Head of caudate nucleus (tissue), 42 donors: ENCODE measurements around the gene SMG7.

ENCODE experiments used
- DNase-seq, 42 donors: peaks; one replicate each; pipeline versions ENCODE4 v3.0.0 to v3.0.0-alpha.2; 2020 to 2021; ENCODE audit warnings: mixed read lengths in 7 of 42
- intact Hi-C: fragments of 100-400 bp; cut with DNase I; formaldehyde crosslinking; loops from one replicate; pipeline ENCODE4 v1.15.0; 2022

The SMG7 gene

DNA sequence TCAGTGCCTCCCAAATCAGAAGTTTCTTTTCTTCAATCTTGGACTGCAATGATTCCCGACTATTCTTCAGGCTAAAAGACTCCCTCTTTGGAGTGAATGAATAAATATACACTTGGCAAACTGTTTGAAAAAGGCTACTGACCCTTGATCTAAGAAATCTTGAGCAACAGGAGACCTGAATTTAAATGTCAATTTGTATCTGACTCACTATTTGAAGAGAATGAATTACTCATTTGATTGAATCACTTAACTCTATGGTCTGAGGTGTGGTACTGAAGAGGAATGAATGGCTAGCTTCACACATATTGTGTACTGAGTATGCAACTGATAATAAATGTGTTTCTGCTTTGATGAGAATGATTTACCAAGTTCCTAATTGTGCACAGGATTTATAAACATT, 4.6 kb upstream of the SMG7 start:
- DNase-seq = no peak
- intact Hi-C loops = no loop called here

DNA sequence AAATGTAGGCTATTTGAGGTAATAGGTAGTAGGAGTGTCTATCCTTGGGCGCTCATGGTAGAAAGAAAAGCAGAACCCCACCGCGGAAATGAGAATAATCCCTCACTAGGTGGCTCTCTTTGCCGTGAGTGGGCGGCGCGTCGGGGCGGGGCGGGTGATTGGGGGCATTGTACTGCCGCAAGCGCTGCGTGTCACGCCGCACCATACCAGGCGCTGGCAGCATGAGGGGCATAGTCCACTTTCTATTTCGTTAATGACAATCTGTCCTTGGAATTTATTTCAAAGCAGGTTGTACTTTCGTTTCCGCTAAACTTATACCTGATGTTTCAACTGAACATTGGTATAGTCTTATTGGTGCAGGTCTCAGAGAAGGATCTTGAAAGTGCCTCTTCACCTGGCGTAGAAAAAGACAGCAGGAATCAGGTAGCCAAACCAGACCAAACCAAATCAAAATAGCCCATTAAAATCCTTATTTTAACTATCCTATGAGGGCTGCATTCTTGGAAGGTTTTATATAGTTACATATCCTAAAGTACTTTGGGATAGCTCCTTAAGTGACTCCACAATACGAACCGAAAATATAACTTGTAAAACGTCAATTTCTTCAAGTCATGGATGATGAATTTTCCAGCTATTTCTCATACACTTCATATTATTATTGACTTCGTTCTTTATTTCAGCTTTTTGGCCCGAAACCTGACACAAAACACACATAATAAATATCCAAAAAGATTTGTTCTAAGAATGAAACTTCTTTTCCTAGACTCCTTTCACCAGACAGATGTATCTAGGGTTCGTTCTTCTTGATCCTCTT, 1.9 kb upstream of the SMG7 start:
- DNase-seq = peak; percentile 74 to 94 (median 89)
- intact Hi-C loops = loop anchor here (5.0 to 10.0 kb wide), 4 partner anchors 77 to 444 kb away; no protein-coding TSS in a partner anchor

GRCh38 chr1:183470961-183471742, 1.1 kb upstream of the SMG7 start:
- DNase-seq = peak; percentile 30 to 87 (median 71)
- intact Hi-C loops = loop anchor here (5.0 to 10.0 kb wide), 4 partner anchors 76 to 444 kb away; no protein-coding TSS in a partner anchor

DNA sequence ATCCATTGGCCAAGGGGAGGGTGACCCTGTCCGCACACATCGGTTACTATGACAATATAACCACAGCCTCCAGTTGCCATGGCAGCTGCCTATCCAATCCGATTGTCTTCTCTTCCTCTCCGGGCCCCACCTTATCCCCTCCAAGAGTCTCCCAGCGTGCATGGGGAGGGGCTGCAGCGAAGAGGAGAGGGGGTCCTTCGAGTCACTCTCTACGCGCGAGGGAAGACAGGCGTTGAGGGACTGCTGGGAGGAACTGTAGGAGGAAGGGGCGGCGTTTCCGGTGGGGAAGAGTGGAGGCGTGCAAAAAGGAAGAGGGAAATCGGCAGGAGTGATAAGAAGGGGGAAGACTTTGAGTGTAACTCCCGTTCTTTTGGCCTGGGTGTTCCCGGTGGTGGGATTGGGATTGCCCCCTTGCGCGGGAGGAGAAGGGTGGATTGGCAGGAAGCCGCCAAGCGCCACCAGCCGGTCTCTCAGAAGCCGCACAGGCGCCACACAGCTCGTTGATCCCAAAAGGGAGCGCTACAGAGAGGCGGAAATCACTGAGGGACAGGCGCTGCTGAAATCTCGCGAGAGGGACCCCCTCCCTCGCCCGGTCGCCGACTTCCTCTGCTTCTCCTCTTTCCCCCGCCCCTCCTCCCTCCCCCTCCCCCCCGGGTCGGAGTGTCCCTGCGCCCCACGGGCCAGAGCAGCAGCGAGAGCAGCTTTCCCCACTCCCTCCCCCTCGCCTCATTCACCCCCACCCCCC, 384 bp upstream of the SMG7 start:
- intact Hi-C loops = loop anchor here (5.0 to 10.0 kb wide), 4 partner anchors 75 to 443 kb away; no protein-coding TSS in a partner anchor
- DNase-seq = peak; percentile 94 to 99 (median 97)

DNA sequence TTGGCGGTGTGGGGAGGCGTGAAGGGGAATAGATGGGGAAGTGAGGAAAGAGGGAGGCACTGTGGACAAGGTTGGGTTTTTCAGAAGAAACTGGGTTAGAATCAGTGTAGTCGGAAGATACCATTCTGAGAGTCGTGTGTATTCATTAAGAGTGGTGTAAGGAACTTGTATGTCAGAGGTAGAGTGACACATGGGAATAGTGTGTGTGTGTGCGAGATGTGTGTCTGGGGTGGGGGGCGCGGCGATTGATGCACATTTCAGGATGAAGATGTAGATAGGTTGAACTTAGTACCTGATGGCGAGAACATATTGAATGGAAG, 878 bp downstream of the SMG7 start:
- intact Hi-C loops = loop anchor here (5.0 to 10.0 kb wide), 4 partner anchors 74 to 442 kb away; no protein-coding TSS in a partner anchor
- peak in 1 of 42 donors; percentile 7 for DNase-seq

GRCh38 chr1:183476081-183476480, 3.8 kb downstream of the SMG7 start:
- intact Hi-C loops = loop anchor here (10.0 kb wide), 1 partner anchor 439 kb away; no protein-coding TSS in a partner anchor
- no peak for DNase-seq

DNA sequence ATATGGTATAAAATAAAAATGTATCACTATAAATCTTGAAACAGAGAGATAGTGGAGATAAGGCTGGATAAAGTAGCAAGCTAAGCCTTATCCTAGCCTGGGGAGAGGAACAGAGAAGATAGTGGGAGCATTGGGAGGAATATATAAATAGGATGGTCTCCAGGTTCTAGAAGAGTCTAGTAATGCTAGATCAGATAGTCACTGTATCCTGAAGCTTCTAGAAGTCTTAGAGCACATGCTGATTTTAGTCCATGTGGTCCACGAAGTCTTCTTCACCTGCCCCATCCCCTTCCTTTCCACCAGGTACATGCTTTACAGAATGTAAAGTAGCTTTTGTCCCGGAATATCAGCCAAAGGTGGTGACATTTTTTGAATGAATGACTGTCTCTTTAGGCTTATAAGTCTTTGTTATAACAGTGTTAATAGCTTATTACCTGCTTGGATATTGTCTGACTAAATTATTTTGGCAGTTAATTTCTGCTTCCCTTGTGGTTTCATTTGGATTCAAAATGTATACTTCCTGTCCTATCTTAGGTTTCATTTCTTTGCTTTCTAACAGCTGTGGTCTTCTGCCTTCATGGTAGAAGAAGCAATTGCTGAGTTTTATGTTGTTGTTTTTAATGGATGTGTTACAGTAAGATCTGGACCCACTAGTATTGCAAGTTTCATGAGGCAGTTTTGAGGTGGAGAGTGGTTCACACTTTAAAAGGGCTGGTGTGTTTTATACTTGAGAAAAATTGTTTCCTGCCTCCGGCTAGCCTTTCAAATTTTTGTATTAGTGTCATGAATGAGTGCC, 5.9 kb downstream of the SMG7 start:
- intact Hi-C loops = loop anchor here (10.0 kb wide), 1 partner anchor 437 kb away; no protein-coding TSS in a partner anchor
- no peak for DNase-seq

DNA sequence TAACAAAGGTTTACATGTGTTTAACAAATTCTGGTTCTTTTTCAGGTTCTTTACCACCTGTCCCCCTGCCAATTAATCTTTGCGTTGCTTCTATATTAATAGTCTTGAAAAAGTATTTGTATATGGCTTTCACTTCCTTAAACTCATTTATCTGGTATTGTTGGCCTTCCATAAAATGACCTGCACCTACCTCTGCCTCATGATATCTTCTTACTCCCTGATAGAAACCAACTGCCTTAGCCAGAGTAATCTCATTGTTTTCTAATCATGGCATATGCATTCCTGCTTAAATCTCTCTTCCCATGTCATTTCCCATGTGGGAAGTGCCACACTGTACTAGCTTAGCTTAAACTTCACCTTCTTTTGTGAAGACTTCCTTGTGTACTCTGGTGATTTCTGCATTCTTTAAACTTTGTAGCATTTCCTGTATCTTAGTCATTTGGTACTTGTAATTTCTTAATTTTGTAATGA, 8.7 kb downstream of the SMG7 start:
- intact Hi-C loops = no loop called here
- DNase-seq = no peak

DNA sequence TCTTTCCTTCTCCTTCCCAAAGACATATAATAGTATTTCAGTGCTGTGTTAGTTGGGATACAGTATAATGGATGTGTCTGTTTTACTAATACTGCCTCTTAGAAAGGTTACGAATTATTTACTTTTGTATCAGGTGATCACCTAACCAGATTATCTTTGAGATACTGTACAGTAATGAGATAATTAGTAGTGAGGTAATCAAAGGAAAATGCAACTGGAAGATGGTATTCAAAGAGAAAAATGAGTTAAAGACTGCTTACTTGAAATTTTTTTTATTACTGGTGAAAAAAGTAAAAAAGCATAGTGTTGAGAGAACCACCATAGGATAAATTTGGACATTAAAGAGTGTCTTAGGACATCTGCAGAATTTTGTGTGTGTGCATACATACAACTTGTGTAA, 10.9 kb downstream of the SMG7 start:
- intact Hi-C loops = no loop called here

DNA sequence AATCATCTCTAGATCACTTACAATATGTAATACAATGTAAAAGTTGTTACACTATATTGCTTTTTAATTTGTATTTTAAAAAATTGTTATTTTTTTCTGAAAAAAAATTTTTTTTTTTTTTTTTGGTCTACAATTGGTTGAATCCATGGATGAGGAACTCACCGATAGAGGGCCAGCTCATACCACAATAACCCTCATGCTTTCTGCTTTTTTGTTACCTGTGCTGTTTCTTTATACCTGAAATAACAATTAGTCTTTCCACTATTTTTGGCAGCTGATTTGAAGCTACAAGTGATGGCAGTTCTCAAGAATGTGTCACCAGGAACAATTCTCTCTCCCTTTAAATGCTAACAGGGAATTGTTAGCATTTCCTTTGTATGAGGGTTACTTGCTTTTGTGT, 12.0 kb downstream of the SMG7 start:
- peak in 9 of 42 donors; percentile 3 to 53 (median 23) for DNase-seq
- intact Hi-C loops = no loop called here

More for the DNA sequence above, 10.9 kb downstream of the SMG7 start:
- DNase-seq = no peak

DNA sequence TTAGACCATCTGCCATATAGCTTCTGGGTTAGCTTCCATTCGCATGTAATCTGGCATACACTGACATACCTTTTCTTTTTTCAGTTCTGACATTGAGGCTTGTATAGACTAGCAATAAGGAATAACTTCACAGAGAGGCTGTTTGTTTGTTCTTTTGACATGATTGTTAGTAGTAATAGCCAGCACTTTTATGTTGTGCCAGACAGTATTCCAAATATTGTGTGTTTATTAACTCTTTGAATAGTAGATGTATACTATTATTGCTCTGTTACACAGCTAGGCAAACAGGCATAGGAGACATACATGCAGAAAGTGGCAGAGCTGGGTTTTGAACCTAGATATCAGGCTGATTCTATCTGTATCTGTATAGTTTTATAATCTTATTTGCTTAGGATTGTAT, 12.6 kb downstream of the SMG7 start:
- DNase-seq = no peak
- intact Hi-C loops = no loop called here

GRCh38 chr1:183487674-183488442, 15.6 kb downstream of the SMG7 start:
- DNase-seq = no peak
- intact Hi-C loops = no loop called here

- no peak for DNase-seq
- intact Hi-C loops = no loop called here
Observed at GRCh38 chr1:183490932-183491331, 18.6 kb downstream of the SMG7 start.

DNA sequence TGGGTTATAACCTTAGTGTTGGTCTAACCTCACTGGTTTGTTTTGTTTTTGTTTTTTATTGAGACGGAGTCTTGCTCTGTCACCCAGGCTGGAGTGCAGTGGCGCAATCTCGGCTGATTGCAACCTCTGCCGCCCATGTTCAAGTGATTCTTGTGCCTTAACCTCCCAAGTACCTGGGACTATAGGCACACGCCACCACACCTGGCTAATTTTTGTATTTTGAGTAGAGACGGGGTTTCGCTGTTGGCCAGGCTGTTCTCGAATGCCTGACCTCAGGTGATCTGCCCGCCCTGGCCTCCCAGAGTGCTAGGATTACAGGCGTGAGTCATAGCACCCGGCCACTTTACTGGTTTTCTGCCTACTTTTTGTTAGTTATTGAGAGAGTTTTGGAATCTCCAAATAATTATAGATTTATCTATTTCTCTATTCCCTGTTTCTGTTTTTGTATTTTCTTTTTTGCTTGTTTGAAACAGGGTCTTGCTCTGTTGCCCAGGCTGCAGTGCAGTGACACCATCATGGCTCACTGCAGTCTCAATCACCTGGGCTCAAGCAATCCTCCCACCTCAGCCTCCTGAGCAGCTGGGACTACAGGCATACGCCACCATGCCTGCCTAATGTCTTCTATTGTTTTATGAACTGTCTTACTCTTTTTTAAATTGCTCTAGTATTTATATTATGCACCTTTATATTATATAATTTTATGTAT, 21.4 kb downstream of the SMG7 start:
- DNase-seq = no peak
- intact Hi-C loops = no loop called here

DNA sequence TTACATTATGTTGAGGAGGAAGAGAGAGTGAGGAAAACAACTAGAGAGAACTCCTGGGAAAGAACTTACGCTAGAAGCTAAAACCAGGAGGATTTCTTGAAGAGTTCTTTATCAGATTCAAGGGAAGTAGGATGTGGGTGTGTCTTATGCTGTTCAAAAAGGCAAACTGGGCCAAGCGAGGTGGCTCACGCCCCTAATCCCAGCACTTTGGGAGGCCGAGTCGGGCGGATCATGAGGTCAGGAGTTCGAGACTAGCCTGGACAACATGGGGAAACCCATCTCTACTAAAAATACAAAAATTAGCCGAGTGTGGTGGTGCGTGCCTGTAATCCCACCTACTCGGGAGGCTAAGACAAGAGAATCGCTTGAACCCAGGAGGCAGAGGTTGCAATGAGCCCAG, 23.1 kb downstream of the SMG7 start:
- DNase-seq = no peak
- intact Hi-C loops = no loop called here

- intact Hi-C loops = no loop called here
- DNase-seq = no peak
Observed at GRCh38 chr1:183497218-183497617, 24.9 kb downstream of the SMG7 start.

DNA sequence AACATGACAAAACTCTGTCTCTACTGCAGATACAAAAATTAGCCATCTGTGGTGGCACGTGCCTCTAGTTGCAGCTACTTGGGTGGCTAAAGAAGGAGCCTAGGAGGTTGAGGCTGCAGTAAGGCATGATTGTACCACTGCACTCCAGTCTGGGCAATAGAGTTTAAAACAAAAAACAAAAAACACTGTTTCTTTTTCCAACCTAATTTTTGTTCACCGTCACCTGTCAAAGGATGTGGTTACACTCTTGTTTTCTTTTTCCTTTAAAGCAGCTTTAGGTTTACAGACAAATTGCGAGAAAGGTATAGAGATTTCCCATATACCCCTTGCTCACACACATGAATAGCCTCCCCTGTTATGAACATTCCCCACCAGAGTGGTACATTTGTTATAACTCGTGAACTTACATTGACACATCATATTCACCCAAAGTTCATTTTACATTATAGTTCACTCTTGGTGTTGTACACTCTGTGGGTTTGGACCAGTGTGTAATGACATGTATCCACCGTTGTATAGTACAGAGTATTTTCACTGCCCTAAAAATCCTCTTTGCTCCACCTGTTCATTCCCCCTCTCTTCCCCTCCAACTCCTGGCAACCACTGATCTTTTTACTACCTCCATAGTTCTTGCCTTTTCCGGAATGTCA, 26.2 kb downstream of the SMG7 start:
- intact Hi-C loops = no loop called here
- DNase-seq = no peak
